GM23338 (cell line): ENCODE measurements around the gene UXS1. TPM values are rescaled to one million over a fixed set of nuclear protein-coding genes. Genes with fewer than 3 reads are reported as not detected.
A peak's percentile ranks its signal among the peaks of the same experiment; 100 is the strongest.

Experiments used
- ATAC-seq: fragments of 200-7000 bp; cut with Tn5 transposase; 3 replicates; pipeline ENCODE4 v1.9.1; 2020
- DNase-seq: peaks from one replicate; pipeline ENCODE4 v3.0.0-alpha.2; 2015; ENCODE audit warnings: low spot score
- H2AFZ ChIP-seq: fragments of 200-600 bp; sonication (generic); 2 replicates; pipeline ENCODE4 v1.8.0; 2016; ENCODE audit warnings: antibody characterized with exemption, mild to moderate bottlenecking, moderate library complexity
- H3F3A ChIP-seq: fragments of 200-600 bp; sonication (generic); replicated peaks from 2 replicates; pipeline ENCODE4 v1.8.0; 2017; ENCODE audit warnings: antibody characterized with exemption, mixed run types, low read depth
- H3K27ac ChIP-seq: fragments of 200-600 bp; sonication (generic); 2 replicates; pipeline ENCODE4 v1.6.1; 2016; ENCODE audit warnings: low read depth
- H3K27me3 ChIP-seq: fragments of 200-600 bp; sonication (generic); 2 replicates; pipeline ENCODE4 v1.8.0; 2016; ENCODE audit warnings: mild to moderate bottlenecking, mixed run types, moderate library complexity; ENCODE audit not compliant: insufficient read depth
- H3K36me3 ChIP-seq: fragments of 200-600 bp; sonication (generic); 2 replicates; pipeline ENCODE4 v1.8.0; 2016; ENCODE audit warnings: mild to moderate bottlenecking; ENCODE audit not compliant: insufficient read depth
- H3K4me1 ChIP-seq: fragments of 200-600 bp; sonication (generic); 2 replicates; pipeline ENCODE4 v1.8.0; 2016; ENCODE audit warnings: mild to moderate bottlenecking, moderate library complexity; ENCODE audit not compliant: insufficient read depth
- H3K4me2 ChIP-seq: fragments of 200-600 bp; sonication (generic); 2 replicates; pipeline ENCODE4 v1.7.1; 2017; ENCODE audit warnings: mixed run types
- H3K4me3 ChIP-seq: fragments of 200-600 bp; sonication (generic); 2 replicates; pipeline ENCODE4 v1.6.1; 2016; ENCODE audit warnings: mixed run types
- H3K79me2 ChIP-seq: fragments of 200-600 bp; sonication (generic); replicated peaks from 2 replicates; pipeline ENCODE4 v1.8.0; 2017; ENCODE audit warnings: mild to moderate bottlenecking; ENCODE audit not compliant: insufficient read depth
- H3K9me2 ChIP-seq: fragments of 200-600 bp; sonication (generic); 2 replicates; pipeline ENCODE4 v1.8.0; 2017; ENCODE audit not compliant: insufficient read depth
- H4K20me1 ChIP-seq: fragments of 200-600 bp; sonication (generic); replicated peaks from 2 replicates; pipeline ENCODE4 v1.8.0; 2017; ENCODE audit warnings: mild to moderate bottlenecking; ENCODE audit not compliant: insufficient read depth
- H3K27ac Mint-ChIP-seq: 2 replicates; pipeline ENCODE4 v1.8.0; 2020; ENCODE audit warnings: inconsistent platforms, mild to moderate bottlenecking, moderate library complexity, mixed read lengths
- H3K27me3 Mint-ChIP-seq: 3 replicates; pipeline ENCODE4 v1.8.0; 2022; ENCODE audit warnings: low read depth, mild to moderate bottlenecking, moderate library complexity, mixed read lengths, inconsistent platforms; ENCODE audit not compliant: insufficient read depth, poor library complexity
- H3K36me3 Mint-ChIP-seq: 3 replicates; pipeline ENCODE4 v1.8.0; 2021; ENCODE audit warnings: low read depth, mild to moderate bottlenecking, inconsistent platforms, moderate library complexity, mixed read lengths
- H3K4me1 Mint-ChIP-seq: 3 replicates; pipeline ENCODE4 v1.8.0; 2020; ENCODE audit warnings: mild to moderate bottlenecking, inconsistent platforms, mixed read lengths
- H3K4me3 Mint-ChIP-seq: 3 replicates; pipeline ENCODE4 v1.8.0; 2021; ENCODE audit warnings: moderate library complexity, mild to moderate bottlenecking, inconsistent platforms, mixed read lengths
- H3K9me3 Mint-ChIP-seq: 3 replicates; pipeline ENCODE4 v1.8.0; 2020; ENCODE audit warnings: moderate library complexity, mild to moderate bottlenecking, inconsistent platforms, mixed read lengths
- CREB1 ChIP-seq: fragments of 250-450 bp; sonication (Bioruptor Pico); IDR thresholded peaks from 2 replicates; pipeline ENCODE4 v1.5.0; 2020; ENCODE audit warnings: low read depth, mild to moderate bottlenecking, moderate library complexity
- EZH2 ChIP-seq: fragments of 200-600 bp; sonication (generic); IDR thresholded peaks from one replicate; pipeline ENCODE4 v1.8.0; 2017; ENCODE audit warnings: antibody characterized with exemption, mild to moderate bottlenecking, low read depth; ENCODE audit not compliant: unreplicated experiment
- EZH2phosphoT487 ChIP-seq: fragments of 200-600 bp; sonication (generic); IDR thresholded peaks from one replicate; pipeline ENCODE4 v1.8.1; 2018; ENCODE audit warnings: antibody characterized with exemption; ENCODE audit not compliant: unreplicated experiment
- NANOG ChIP-seq: IDR thresholded peaks from 2 replicates; pipeline ENCODE4 v1.6.1; 2016; ENCODE audit warnings: antibody characterized with exemption, borderline replicate concordance
- POLR2AphosphoS5 ChIP-seq: IDR thresholded peaks from 2 replicates; pipeline ENCODE4 v1.6.1; 2016; ENCODE audit warnings: antibody characterized with exemption, low read depth
- REST ChIP-seq: IDR thresholded peaks from one replicate; pipeline ENCODE4 v1.6.1; 2018; ENCODE audit warnings: antibody characterized with exemption; ENCODE audit not compliant: unreplicated experiment
- STAT1 ChIP-seq: IDR thresholded peaks from one replicate; pipeline ENCODE4 v1.6.1; 2016; ENCODE audit warnings: antibody characterized with exemption; ENCODE audit not compliant: unreplicated experiment
- ZNF114 ChIP-seq: fragments of 250-450 bp; sonication (Bioruptor Pico); IDR thresholded peaks from 2 replicates; pipeline ENCODE4 v1.5.0; 2020; ENCODE audit warnings: mild to moderate bottlenecking, moderate library complexity
- ZNF331 ChIP-seq: fragments of 250-450 bp; sonication (Bioruptor Pico); IDR thresholded peaks from 2 replicates; pipeline ENCODE4 v1.5.0; 2020; ENCODE audit warnings: low read depth, mild to moderate bottlenecking, moderate library complexity
- polyA plus RNA-seq: library from polyadenylated mRNA; unstranded; fragments of >200 nt; fragmentation: Nextera tagmentation; extraction: Ambion mirVana; gene quantifications from 2 replicates; pipeline ENCODE4 v1.2.1, GENCODE V29; 2016
- total RNA-seq: library from RNA; depleted of rRNA; stranded (reverse); fragments of >200 nt; shearing (Covaris generic); gene quantifications from 2 replicates; pipeline ENCODE4 v1.2.3, GENCODE V29; 2014
- TF ChIP-seq, protein P1 (sequence below): IDR thresholded peaks from 2 replicates; pipeline ENCODE4 v1.6.1; 2016; ENCODE audit warnings: antibody characterized with exemption

The UXS1 gene
- total and polyA plus RNA-seq, 2 experiments from 2014 or later = 48.7 to 131 TPM

DNA sequence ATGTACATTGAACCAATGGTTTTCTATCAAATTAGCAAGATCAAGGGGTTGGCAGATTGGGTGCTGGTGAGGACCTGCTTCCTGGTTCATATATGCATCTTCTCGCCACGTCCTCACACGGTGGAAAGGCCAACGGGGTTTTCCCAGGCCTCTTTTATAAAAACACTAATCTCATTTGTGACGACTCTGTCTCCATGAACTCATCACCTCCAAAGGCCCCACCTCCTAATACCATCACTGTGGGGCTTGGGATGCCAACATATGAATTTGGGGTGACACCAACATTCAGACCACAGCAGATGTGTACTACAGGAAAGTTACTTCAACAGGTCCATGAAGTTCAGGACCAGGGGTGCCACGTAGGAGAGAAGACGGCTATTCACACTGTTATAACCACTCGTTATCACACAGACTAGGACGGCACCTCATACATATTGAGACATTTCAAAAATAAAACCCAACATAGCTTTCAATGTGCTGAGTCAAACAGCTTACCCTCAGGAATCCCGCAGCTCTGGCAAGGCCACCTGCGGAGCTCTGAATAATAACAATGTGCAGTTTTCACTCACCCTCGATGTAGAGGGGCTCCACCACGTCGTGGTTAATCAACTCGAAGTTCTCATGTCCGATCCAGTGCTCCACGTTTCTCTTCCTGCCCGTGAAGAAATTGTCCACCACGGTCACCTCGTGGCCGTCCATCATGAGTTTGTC is 49.3 kb downstream of the UXS1 start:
- H3K79me2 ChIP-seq = peaks cover 45% of the 10 kb centered on the region
- no peak overlapping the region for H3K4me2 ChIP-seq

More for the DNA sequence above, 49.3 kb downstream of the UXS1 start:
- Mint-ChIP-seq H3K36me3 (peaks cover 36% of the 10 kb centered on the region), H3K4me1 (peaks cover 29% of the 10 kb centered on the region), H3K27me3 (peaks cover 3% of the 10 kb centered on the region), H3K27ac (peak overlapping the region; percentile 60; the same call in 1 of the 2 replicates), H3K9me3 (no peaks in the 10 kb centered on the region; the same call in 2 of the 3 replicates), H3K4me3 (no peak overlapping the region)
- H3K9me2 ChIP-seq = no peaks in the 10 kb centered on the region
- no peak overlapping the region for H3K4me3 ChIP-seq
- H4K20me1 ChIP-seq = peaks cover 12% of the 10 kb centered on the region; the same call in 1 of the 2 replicates
- H3K36me3 ChIP-seq = peaks cover 9% of the 10 kb centered on the region; the same call in 1 of the 2 replicates
- no peak for TF ChIP-seq STAT1
- TF ChIP-seq ZNF114 (CRISPR knock-in tag) = no peak
- no peak for TF ChIP-seq EZH2phosphoT487
- no peak for TF ChIP-seq POLR2AphosphoS5
- TF ChIP-seq REST = no peak
- TF ChIP-seq EZH2 = no peak
- no peak for TF ChIP-seq NANOG
- TF ChIP-seq, protein P1, sequence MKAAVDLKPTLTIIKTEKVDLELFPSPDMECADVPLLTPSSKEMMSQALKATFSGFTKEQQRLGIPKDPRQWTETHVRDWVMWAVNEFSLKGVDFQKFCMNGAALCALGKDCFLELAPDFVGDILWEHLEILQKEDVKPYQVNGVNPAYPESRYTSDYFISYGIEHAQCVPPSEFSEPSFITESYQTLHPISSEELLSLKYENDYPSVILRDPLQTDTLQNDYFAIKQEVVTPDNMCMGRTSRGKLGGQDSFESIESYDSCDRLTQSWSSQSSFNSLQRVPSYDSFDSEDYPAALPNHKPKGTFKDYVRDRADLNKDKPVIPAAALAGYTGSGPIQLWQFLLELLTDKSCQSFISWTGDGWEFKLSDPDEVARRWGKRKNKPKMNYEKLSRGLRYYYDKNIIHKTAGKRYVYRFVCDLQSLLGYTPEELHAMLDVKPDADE = no peak
- TF ChIP-seq ZNF331 (CRISPR knock-in tag) = no peak
- TF ChIP-seq CREB1 (CRISPR knock-in tag) = no peak
- H2AFZ ChIP-seq = no peak overlapping the region
- H3K27me3 ChIP-seq = no peaks in the 10 kb centered on the region
- no peak for ATAC-seq
- H3K27ac ChIP-seq = no peak overlapping the region
- H3K4me1 ChIP-seq = peaks cover 21% of the 10 kb centered on the region; the same call in 1 of the 2 replicates
- no peaks in the 10 kb centered on the region for H3F3A ChIP-seq
- no peak for DNase-seq
